Esophagus (tissue), 2 donors: ENCODE results near the gene GOLGA6C. TPM values are rescaled to one million over a fixed set of nuclear protein-coding genes. Genes with fewer than 3 reads are reported as not detected.
"Not testable (repeated sequence)": the region's sequence is repeated elsewhere in the genome, so short reads cannot be mapped to it uniquely, and the experiment has no call there.

Experiments used
- H3K27ac ChIP-seq, 2 donors: one replicate each; pipeline ENCODE4 v1.5.1; 2013; ENCODE audit warnings: low read depth in 2 of 2, mild to moderate bottlenecking in 2 of 2, inconsistent platforms in 1 of 2, low read length in 1 of 2, moderate library complexity in 1 of 2
- H3K27me3 ChIP-seq, 2 donors: one replicate each; pipeline ENCODE4 v1.6.1; 2013; ENCODE audit warnings: low read length in 2 of 2, control low read depth in 1 of 2, mild to moderate bottlenecking in 1 of 2; ENCODE audit not compliant: insufficient read depth in 2 of 2, control insufficient read depth in 1 of 2
- H3K36me3 ChIP-seq, 2 donors: one replicate each; pipeline ENCODE4 v1.6.1; 2013; ENCODE audit warnings: low read length in 1 of 2; ENCODE audit not compliant: control insufficient read depth in 2 of 2, insufficient read depth in 2 of 2
- H3K4me1 ChIP-seq, 2 donors: one replicate each; pipeline ENCODE4 v1.6.1; 2013; ENCODE audit warnings: low read length in 1 of 2; ENCODE audit not compliant: control insufficient read depth in 2 of 2, insufficient read depth in 2 of 2
- H3K4me3 ChIP-seq, 2 donors: one replicate each; pipeline ENCODE4 v1.5.1; 2013; ENCODE audit warnings: low read length in 2 of 2, mild to moderate bottlenecking in 2 of 2, low read depth in 1 of 2, moderate library complexity in 1 of 2
- H3K9me3 ChIP-seq, 2 donors: one replicate each; pipeline ENCODE4 v1.6.1; 2013; ENCODE audit warnings: mild to moderate bottlenecking in 2 of 2, low read depth in 1 of 2, low read length in 1 of 2, moderate library complexity in 1 of 2; ENCODE audit not compliant: control insufficient read depth in 2 of 2, insufficient read depth in 1 of 2
- WGBS, 2 donors: extraction: QIAGEN DNeasy Blood & Tissue Kit; methylation state at CpG; one replicate each; pipeline ENCODE4 v1.1.7; 2013; 5-methylcytosine and 5-hydroxymethylcytosine counted together
- polyA plus RNA-seq, 2 donors: library from polyadenylated mRNA; stranded (reverse); fragments of 200-250 nt; gene quantifications; one replicate each; pipeline ENCODE4 v1.2.3, GENCODE V29; 2013
- donor health status: healthy with polysubstance abuse.
- donor health status: Bipolar disorder and iron deficiency.

Gene GOLGA6C
- polyA plus RNA-seq, 2 donors = not detected

- Histone ChIP-seq H3K9me3 (no peaks in the 10 kb centered on the region), H3K4me3 (no peak overlapping the region), H3K27ac (no peak overlapping the region), H3K27me3 (peaks cover 0 to 3% of the 10 kb centered on the region in 2 donors), H3K36me3 (no peaks in the 10 kb centered on the region), H3K4me1 (no peaks in the 10 kb centered on the region)
- 86 to 88% methylated on average over 16 of the region's 16 CpGs for WGBS, 2 donors
These were observed 32.0 kb upstream of the GOLGA6C start for GRCh38 chr15:75225951-75226732.

GRCh38 chr15:75227112-75227511 lies 31.0 kb upstream of the GOLGA6C start:
- not testable (repeated sequence) for H3K27me3 ChIP-seq, H3K36me3 ChIP-seq, H3K4me1 ChIP-seq, H3K27ac ChIP-seq, H3K4me3 ChIP-seq, H3K9me3 ChIP-seq
- 71 to 77% methylated on average over 7 of the region's 7 CpGs for WGBS, 2 donors

- H3K9me3 ChIP-seq = no peaks in the 10 kb centered on the region
- no peaks in the 10 kb centered on the region for H3K36me3 ChIP-seq
- 88 to 92% methylated on average over 9 to 13 of the region's 13 CpGs for WGBS, 2 donors
- H3K27me3 ChIP-seq = peaks cover 0 to 3% of the 10 kb centered on the region in 2 donors
- H3K4me1 ChIP-seq = no peaks in the 10 kb centered on the region
- H3K27ac ChIP-seq = no peak overlapping the region
- H3K4me3 ChIP-seq = no peak overlapping the region
These were observed 30.4 kb upstream of the GOLGA6C start for GRCh38 chr15:75227663-75228280.

GRCh38 chr15:75228787-75229186 lies 29.3 kb upstream of the GOLGA6C start:
- no peaks in the 10 kb centered on the region for H3K9me3 ChIP-seq
- no peak overlapping the region for H3K27ac ChIP-seq
- H3K27me3 ChIP-seq = peaks cover 0 to 3% of the 10 kb centered on the region in 2 donors
- no peaks in the 10 kb centered on the region for H3K36me3 ChIP-seq
- no peak overlapping the region for H3K4me3 ChIP-seq
- H3K4me1 ChIP-seq = no peaks in the 10 kb centered on the region
- WGBS, 2 donors = 80 to 84% methylated on average over 9 of the region's 9 CpGs

- peaks cover 0 to 3% of the 10 kb centered on the region in 2 donors for H3K27me3 ChIP-seq
- H3K9me3 ChIP-seq = no peaks in the 10 kb centered on the region
- no peaks in the 10 kb centered on the region for H3K4me1 ChIP-seq
- H3K4me3 ChIP-seq = no peak overlapping the region
- no peak overlapping the region for H3K27ac ChIP-seq
- no peaks in the 10 kb centered on the region for H3K36me3 ChIP-seq
- 88 to 90% methylated on average over 21 of the region's 21 CpGs for WGBS, 2 donors
These were observed 28.7 kb upstream of the GOLGA6C start for GRCh38 chr15:75229191-75230015.

GRCh38 chr15:75230016-75230343 lies 28.2 kb upstream of the GOLGA6C start:
- peaks cover 0 to 4% of the 10 kb centered on the region in 2 donors for H3K9me3 ChIP-seq
- H3K27me3 ChIP-seq = peaks cover 0 to 3% of the 10 kb centered on the region in 2 donors
- 80 to 86% methylated on average over 2 of the region's 2 CpGs for WGBS, 2 donors
- no peak overlapping the region for H3K4me3 ChIP-seq
- no peak overlapping the region for H3K27ac ChIP-seq
- no peaks in the 10 kb centered on the region for H3K36me3 ChIP-seq
- no peaks in the 10 kb centered on the region for H3K4me1 ChIP-seq

- Histone ChIP-seq H3K36me3 (no peaks in the 10 kb centered on the region), H3K27ac (no peak overlapping the region), H3K4me1 (no peaks in the 10 kb centered on the region), H3K4me3 (no peak overlapping the region), H3K27me3 (peaks cover 0 to 3% of the 10 kb centered on the region in 2 donors), H3K9me3 (peaks cover 0 to 4% of the 10 kb centered on the region in 2 donors)
- WGBS, 2 donors = 68 to 75% methylated on average over 15 to 16 of the region's 16 CpGs
These were observed 27.4 kb upstream of the GOLGA6C start for GRCh38 chr15:75230551-75231371.

- WGBS, 2 donors = 75 to 81% methylated on average over 4 of the region's 4 CpGs
- H3K27me3 ChIP-seq = peaks cover 0 to 3% of the 10 kb centered on the region in 2 donors
These were observed 26.3 kb upstream of the GOLGA6C start for GRCh38 chr15:75231836-75232235.

GRCh38 chr15:75232252-75232813 lies 25.8 kb upstream of the GOLGA6C start:
- Histone ChIP-seq H3K27ac (no peak overlapping the region), H3K4me1 (no peaks in the 10 kb centered on the region), H3K4me3 (no peak overlapping the region), H3K36me3 (no peaks in the 10 kb centered on the region), H3K9me3 (peaks cover 0 to 4% of the 10 kb centered on the region in 2 donors), H3K27me3 (no peaks in the 10 kb centered on the region)
- WGBS, 2 donors = 88 to 91% methylated on average over 12 of the region's 12 CpGs

More at GRCh38 chr15:75231836-75232235, 26.3 kb upstream of the GOLGA6C start:
- no peaks in the 10 kb centered on the region for H3K36me3 ChIP-seq
- no peak overlapping the region for H3K27ac ChIP-seq
- no peak overlapping the region for H3K4me3 ChIP-seq
- H3K4me1 ChIP-seq = no peaks in the 10 kb centered on the region
- H3K9me3 ChIP-seq = peaks cover 0 to 4% of the 10 kb centered on the region in 2 donors
